Measurements from ENCODE around the gene ARPC1A. TPM values are rescaled to one million over a fixed set of nuclear protein-coding genes. Genes with fewer than 3 reads are reported as not detected.
"Not testable (repeated sequence)": the region's sequence is repeated elsewhere in the genome, so short reads cannot be mapped to it uniquely, and the experiment has no call there.

The ARPC1A gene
- total RNA-seq, 1 donor from 2014 or later, result 105 TPM

GRCh38 chr7:99410635-99411034 lies 84.9 kb downstream of the ARPC1A start:
- H3K4me3 Mint-ChIP-seq (ENCODE audit: unreplicated experiment), result peak overlapping the region; percentile 99
- peaks cover 30% of the 10 kb centered on the region for H3K4me1 Mint-ChIP-seq (ENCODE audit: unreplicated experiment)
- H3K9me3 Mint-ChIP-seq (ENCODE audit: unreplicated experiment), result no peaks in the 10 kb centered on the region
- H3K27ac Mint-ChIP-seq (ENCODE audit: unreplicated experiment), result peak overlapping the region; percentile 98
- H3K27me3 Mint-ChIP-seq (ENCODE audit: unreplicated experiment), result no peaks in the 10 kb centered on the region
- DNase-seq (ENCODE audit: extremely low spot score, unreplicated experiment), result no peak
- peaks cover 26% of the 10 kb centered on the region for H3K36me3 Mint-ChIP-seq (ENCODE audit: unreplicated experiment)
- TF ChIP-seq, protein P1, sequence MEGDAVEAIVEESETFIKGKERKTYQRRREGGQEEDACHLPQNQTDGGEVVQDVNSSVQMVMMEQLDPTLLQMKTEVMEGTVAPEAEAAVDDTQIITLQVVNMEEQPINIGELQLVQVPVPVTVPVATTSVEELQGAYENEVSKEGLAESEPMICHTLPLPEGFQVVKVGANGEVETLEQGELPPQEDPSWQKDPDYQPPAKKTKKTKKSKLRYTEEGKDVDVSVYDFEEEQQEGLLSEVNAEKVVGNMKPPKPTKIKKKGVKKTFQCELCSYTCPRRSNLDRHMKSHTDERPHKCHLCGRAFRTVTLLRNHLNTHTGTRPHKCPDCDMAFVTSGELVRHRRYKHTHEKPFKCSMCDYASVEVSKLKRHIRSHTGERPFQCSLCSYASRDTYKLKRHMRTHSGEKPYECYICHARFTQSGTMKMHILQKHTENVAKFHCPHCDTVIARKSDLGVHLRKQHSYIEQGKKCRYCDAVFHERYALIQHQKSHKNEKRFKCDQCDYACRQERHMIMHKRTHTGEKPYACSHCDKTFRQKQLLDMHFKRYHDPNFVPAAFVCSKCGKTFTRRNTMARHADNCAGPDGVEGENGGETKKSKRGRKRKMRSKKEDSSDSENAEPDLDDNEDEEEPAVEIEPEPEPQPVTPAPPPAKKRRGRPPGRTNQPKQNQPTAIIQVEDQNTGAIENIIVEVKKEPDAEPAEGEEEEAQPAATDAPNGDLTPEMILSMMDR (IDR thresholded peaks at IDR 0.05), result no peak

GRCh38 chr7:99415513-99416127 lies 89.9 kb downstream of the ARPC1A start:
- Mint-ChIP-seq H3K27ac (ENCODE audit: unreplicated experiment) (peak overlapping the region; percentile 47), H3K36me3 (ENCODE audit: unreplicated experiment) (peaks cover 55% of the 10 kb centered on the region)
- not testable (repeated sequence) for H3K27me3 Mint-ChIP-seq (ENCODE audit: unreplicated experiment); H3K4me1 Mint-ChIP-seq (ENCODE audit: unreplicated experiment); DNase-seq (ENCODE audit: extremely low spot score, unreplicated experiment); H3K4me3 Mint-ChIP-seq (ENCODE audit: unreplicated experiment); H3K9me3 Mint-ChIP-seq (ENCODE audit: unreplicated experiment)
- TF ChIP-seq, protein P1 (IDR thresholded peaks at IDR 0.05), result peak; percentile 77

Other genes with a start within 250 kb of the ARPC1A start
- 23.6 and 24.1 TPM in 2 replicates for gene SMURF1, start 181.8 kb upstream of the ARPC1A start, total RNA-seq
- not detected in 2 replicates for gene KPNA7, start 117.8 kb upstream of the ARPC1A start, total RNA-seq
- not detected in 2 replicates for gene MYH16, start 53.1 kb upstream of the ARPC1A start, total RNA-seq
- 76.1 and 84.9 TPM in 2 replicates for gene ARPC1B, start 48.8 kb downstream of the ARPC1A start, total RNA-seq
- 107 and 116 TPM in 2 replicates for gene PDAP1, start 82.7 kb downstream of the ARPC1A start, total RNA-seq
- 112 and 131 TPM in 2 replicates for gene BUD31, start 83.1 kb downstream of the ARPC1A start, total RNA-seq
- gene PTCD1, start 112.9 kb downstream of the ARPC1A start, total RNA-seq, result 5.7 and 10.5 TPM in 2 replicates
- 32.3 and 37.9 TPM in 2 replicates for gene CPSF4, start 113.0 kb downstream of the ARPC1A start, total RNA-seq
- gene ATP5MF, start 140.3 kb downstream of the ARPC1A start, total RNA-seq, result 251 and 253 TPM in 2 replicates
- 6.9 and 8.4 TPM in 2 replicates for gene ZNF789, start 147.0 kb downstream of the ARPC1A start, total RNA-seq
- 23.8 and 24.4 TPM in 2 replicates for gene ZNF394, start 174.4 kb downstream of the ARPC1A start, total RNA-seq
- gene ZKSCAN5, start 178.8 kb downstream of the ARPC1A start, total RNA-seq, result 11.6 and 12.1 TPM in 2 replicates
- 5.3 and 6.3 TPM in 2 replicates for gene FAM200A, start 226.2 kb downstream of the ARPC1A start, total RNA-seq
- 62.8 and 64.2 TPM in 2 replicates for gene ZNF655, start 232.7 kb downstream of the ARPC1A start, total RNA-seq